ENCODE data around the gene CCR5.
"Not testable (repeated sequence)": the region's sequence is repeated elsewhere in the genome, so short reads cannot be mapped to it uniquely, and the experiment has no call there.

Gene CCR5

GRCh38 chr3:46386205-46386604 lies 15.5 kb downstream of the CCR5 start:
- DNase-seq = peak; percentile 71 to 89 (median 83)

- not testable (repeated sequence) for DNase-seq
Observed at GRCh38 chr3:46388847-46389246, 18.1 kb downstream of the CCR5 start.

GRCh38 chr3:46389306-46389705 lies 18.6 kb downstream of the CCR5 start:
- no peak for DNase-seq

DNA sequence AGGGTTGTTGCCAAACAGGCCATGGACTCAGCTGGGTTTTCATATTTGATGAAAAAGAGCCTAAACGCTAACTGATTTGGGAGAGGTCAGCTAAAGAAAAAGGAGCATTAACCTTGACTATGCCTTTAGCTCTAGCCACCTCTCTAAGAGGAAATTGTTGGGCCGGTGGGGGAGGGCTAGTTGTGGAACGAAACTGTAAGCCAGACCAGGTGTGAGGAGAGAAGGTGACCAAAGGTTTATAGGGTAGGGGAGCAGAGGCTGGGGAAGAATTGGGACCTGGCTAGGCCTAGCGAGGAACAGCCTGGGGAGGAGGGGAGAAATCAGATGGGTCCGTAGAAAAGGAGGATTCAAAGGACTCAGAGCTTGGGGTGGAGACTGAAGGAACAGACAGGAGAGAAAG lies 20.8 kb downstream of the CCR5 start:
- not testable (repeated sequence) for DNase-seq

- DNase-seq = no peak
Observed at GRCh38 chr3:46393011-46393410, 22.3 kb downstream of the CCR5 start.

- peak; percentile 59 to 80 (median 69) for DNase-seq
Observed at GRCh38 chr3:46393554-46394434, 23.0 kb downstream of the CCR5 start.

DNA sequence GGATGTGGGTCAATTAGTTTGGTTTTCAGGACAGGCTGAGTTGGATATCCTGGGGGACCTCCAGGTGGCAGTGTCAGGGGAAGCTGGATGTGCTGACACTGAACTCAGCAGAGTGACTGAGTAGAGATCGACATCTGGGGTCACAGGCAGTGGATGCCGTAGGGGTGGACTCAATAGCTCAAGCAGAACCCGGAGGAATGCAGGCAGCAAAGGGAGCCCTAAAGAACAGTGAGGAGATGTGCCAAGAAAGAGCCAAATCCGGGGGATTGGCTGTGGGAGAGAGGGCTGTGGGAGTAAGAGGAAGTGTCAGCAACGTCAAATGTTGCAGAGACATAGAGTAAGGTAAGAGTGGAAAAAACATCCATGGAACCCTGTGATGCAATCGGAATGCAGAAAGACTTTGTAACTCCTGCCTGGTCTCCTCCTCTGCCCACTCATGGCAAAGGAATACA lies 24.5 kb downstream of the CCR5 start:
- peak; percentile 77 to 92 (median 84) for DNase-seq

GRCh38 chr3:46395766-46396530 lies 25.2 kb downstream of the CCR5 start:
- peak; percentile 78 to 92 (median 88) for DNase-seq

DNA sequence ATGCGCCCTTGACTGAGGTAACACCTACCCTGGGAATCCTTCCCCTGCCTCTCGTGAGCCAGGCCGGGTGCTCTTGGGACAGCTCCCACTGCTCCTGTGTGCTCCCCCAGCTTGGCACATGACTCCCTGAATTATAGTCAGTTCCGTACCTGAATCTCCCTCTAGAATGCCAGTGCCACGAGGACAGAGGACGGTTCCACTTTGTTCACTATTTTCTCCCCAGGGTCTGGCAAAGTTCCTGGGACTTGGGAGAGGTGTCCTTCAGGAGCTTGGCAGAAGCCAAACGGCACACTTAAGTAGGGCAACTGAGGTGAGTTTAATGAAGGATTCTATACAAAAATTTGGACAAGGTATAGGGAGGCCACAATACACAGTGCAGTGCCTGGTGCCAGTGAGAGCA lies 26.4 kb downstream of the CCR5 start:
- no peak for DNase-seq

GRCh38 chr3:46398186-46398955 lies 27.6 kb downstream of the CCR5 start:
- no peak for DNase-seq

GRCh38 chr3:46399098-46399497 lies 28.4 kb downstream of the CCR5 start:
- peak; percentile 38 to 62 (median 59) for DNase-seq

- DNase-seq = peak; percentile 36 to 76 (median 60)
Observed at GRCh38 chr3:46399557-46399956, 28.8 kb downstream of the CCR5 start.

DNA sequence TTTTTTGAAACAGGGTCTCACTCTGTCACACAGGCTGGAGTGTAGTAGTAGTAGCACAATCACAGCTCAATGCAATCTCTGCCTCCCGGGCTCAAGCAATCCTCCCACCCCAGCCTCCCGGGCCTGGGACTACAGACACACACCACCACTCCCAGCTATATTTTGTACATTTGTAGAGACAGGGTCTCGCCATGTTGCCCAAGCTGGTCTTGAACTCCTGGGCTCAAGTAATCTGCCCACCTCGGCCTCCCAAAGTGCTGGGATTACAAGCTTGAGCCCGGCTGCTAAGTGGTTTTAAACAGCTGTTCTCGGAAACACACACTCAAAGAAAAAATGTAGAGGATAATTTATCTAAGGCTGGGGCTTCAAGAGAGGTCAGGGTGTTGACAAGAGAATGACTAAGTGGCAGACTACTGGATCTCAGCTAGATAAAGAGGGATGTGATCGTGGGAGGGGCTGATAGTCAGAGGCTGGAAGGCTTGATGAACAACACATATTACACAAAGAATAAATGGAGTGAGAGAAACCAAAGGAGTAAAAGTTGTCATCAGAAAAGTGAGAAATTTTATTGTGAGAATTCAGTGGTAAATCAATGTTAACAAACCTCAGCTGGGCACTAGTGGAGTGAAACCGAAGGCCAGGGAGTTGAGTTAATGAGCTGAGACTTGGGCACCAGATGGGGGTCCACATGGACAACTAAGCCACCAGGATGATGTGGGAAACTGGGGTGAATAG lies 29.4 kb downstream of the CCR5 start:
- DNase-seq = peak in 2 of 4 experiments; percentile 37 to 65

DNA sequence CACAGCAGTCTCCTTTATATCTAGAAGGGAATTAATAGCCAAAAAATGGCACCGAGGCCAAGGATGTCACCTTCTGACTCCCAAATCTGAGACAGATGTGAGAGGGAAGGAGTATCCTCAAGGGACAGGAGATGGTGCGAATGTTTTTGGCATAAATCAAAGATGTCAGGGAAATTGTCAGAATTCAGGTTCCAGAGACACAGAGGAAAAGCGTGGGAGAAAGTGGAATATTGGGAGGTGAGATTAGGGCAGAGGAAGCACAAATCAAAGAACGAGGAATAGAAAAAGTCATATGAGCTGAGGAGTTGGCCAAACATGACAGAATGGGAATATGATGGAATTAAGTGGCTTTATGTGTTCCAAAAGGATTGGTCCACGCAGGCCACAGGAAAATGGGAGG lies 30.1 kb downstream of the CCR5 start:
- no peak for DNase-seq

- DNase-seq = no peak
Observed at GRCh38 chr3:46401579-46401978, 30.8 kb downstream of the CCR5 start.

DNA sequence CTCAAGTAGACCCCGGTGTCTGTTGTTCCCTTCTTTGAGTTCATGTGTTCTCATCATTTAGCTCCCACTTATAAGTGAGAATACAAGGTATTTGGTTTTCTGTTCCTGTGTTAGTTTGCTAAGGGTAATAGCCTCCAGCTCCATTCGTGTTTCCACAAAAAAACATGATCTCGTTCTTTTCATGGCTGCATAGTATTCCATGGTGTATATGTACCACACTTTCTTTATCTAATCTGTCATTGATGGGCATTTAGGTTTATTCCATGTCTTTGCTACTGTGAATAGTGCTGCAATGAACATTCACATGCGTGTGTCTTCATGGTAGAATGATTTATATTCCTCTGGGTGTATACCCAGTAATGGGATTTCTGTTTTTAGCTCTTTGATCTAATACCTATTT lies 32.2 kb downstream of the CCR5 start:
- DNase-seq = not testable (repeated sequence)

GRCh38 chr3:46405301-46406019 lies 34.7 kb downstream of the CCR5 start:
- DNase-seq = peak; percentile 84 to 95 (median 92)

DNA sequence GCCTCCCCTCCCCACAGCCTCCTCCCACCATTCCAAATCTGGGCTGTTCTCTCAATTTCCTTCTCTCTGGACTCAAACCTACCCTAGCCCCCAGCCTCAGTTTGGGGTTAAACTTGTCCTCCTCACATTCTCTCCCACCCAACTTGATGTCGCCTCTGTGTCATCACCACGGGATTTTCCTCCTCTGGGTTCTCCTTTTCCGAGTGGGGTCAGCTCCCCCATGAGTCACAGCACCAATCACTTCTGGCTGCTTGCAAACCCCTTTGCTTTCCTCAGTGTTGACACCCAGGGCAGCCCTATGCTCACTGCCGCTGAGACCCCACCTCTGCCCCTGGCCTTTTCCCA lies 35.7 kb downstream of the CCR5 start:
- DNase-seq = peak; percentile 93 to 98 (median 94)

DNA sequence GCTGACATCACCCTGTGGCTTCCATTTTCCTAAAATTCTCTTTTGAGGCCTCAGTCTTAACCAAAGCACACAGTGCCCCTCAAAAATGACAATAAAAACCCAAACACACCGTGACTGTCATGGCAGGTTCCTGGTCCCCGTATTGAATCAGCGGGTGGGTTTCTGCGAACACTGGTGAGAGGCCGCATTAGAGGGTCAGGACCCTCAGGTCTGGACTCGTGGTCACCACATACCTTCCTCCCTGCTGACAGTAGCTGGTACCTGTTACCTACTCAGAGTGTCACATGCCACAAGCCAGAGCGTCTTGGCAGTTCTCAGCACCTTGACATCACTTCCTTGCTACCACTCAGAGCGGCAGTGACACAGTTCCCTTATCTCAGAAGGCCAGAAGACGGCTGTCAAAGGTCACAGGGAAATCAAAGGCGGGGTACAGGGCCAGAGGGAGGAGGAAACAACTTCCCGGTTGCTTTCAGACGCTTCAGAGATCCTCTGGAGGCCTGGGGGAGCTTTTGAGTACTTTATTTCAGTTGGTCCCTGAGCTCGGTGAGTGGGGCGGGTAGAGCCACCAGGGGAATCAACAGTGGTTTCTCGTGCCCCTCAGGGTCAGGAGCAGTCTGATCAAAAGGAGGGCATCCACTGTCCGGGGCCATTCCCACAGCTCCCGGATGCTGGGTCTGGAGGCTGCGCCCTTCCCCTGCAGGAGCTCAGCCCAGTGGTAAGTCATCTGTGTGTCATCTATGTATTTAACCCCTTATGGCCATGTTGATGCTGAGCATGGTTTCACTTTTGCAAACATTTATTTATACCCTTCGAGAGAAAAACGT lies 36.3 kb downstream of the CCR5 start, which contains the start of the genes CCR5AS and CCRL2:
Gene CCR5AS (minus strand): TSS at position 279 of the 824 bp plus-strand sequence.
Gene CCRL2 (plus strand): TSS at position 472 of the 824 bp plus-strand sequence. CDS start 821 bp downstream, outside the sequence.
- DNase-seq = peak; percentile 88 to 96 (median 93)

DNA sequence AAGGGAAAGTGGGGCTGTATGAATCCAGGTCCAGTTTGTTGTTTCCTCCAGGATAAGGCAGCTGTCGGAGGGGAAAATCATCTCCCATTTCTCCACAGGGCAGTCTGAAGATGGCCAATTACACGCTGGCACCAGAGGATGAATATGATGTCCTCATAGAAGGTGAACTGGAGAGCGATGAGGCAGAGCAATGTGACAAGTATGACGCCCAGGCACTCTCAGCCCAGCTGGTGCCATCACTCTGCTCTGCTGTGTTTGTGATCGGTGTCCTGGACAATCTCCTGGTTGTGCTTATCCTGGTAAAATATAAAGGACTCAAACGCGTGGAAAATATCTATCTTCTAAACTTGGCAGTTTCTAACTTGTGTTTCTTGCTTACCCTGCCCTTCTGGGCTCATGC lies 37.2 kb downstream of the CCR5 start:
- peak; percentile 64 to 78 (median 67) for DNase-seq
